Endothelial cell of umbilical vein (primary cell): ENCODE data around the gene ALDOC. TPM values are rescaled to one million over a fixed set of nuclear protein-coding genes. Genes with fewer than 3 reads are reported as not detected.

Experiments used
- BruUV-seq: library from RNA; stranded (reverse); fragments of 400-500 nt; replicated peaks from 2 replicates; lab custom pipeline; 2021; lab: Mats Ljungman, UMichigan
- CTCF ChIA-PET: fragments of 300-600, 350-600 bp; sonication (Branson Sonifier 250); formaldehyde crosslinking; loops from one replicate; lab custom pipeline; 2021; ENCODE audit warnings: antibody characterized with exemption, inconsistent platforms; lab: Charles Lee
- POLR2A ChIA-PET: fragments of 300-600, 350-600 bp; sonication (Branson Sonifier 250); formaldehyde crosslinking; loops from one replicate; lab custom pipeline; 2021; ENCODE audit warnings: antibody characterized with exemption, inconsistent platforms; lab: Charles Lee
- DNase-seq: peaks from one replicate; pipeline ENCODE4 v3.0.0-alpha.2; 2011; ENCODE audit warnings: low read depth, low spot score
- FAIRE-seq: peaks from 2 replicates; lab custom pipeline; 2011; peaks lifted over from hg19 to GRCh38; lab: Jason Lieb, UNC
- H2AFZ ChIP-seq: 2 replicates; pipeline ENCODE4 v1.6.0; 2012; ENCODE audit warnings: low read depth, low read length, control low read depth, inconsistent platforms
- H3K27ac ChIP-seq: 2 replicates; pipeline ENCODE4 v1.5.1; 2011; ENCODE audit warnings: low read depth, mild to moderate bottlenecking, control low read depth, low read length, moderate library complexity; ENCODE audit not compliant: insufficient read depth
- H3K27me3 ChIP-seq, 2 experiments: 2 replicates each; pipeline versions ENCODE4 v1.6.0 to v1.6.1; 2011; ENCODE audit warnings: low read length in 2 of 2, mixed read lengths in 1 of 2; ENCODE audit not compliant: control insufficient read depth in 2 of 2, insufficient read depth in 2 of 2
- H3K36me3 ChIP-seq, 2 experiments: 2 replicates in 1 of 2; 3 replicates in 1 of 2; pipeline ENCODE4 v1.5.1; 2011; ENCODE audit warnings: low read length in 2 of 2, mild to moderate bottlenecking in 1 of 2, moderate library complexity in 1 of 2; ENCODE audit not compliant: control insufficient read depth in 2 of 2, insufficient read depth in 2 of 2; ENCODE audit errors: extremely low read depth in 1 of 2
- H3K4me1 ChIP-seq: 3 replicates; pipeline ENCODE4 v1.5.1; 2011; ENCODE audit warnings: mild to moderate bottlenecking, low read length; ENCODE audit not compliant: control insufficient read depth, insufficient read depth; ENCODE audit errors: extremely low read depth
- H3K4me2 ChIP-seq: 2 replicates; pipeline ENCODE4 v1.6.1; 2011; ENCODE audit warnings: low read length, control low read depth, mixed read lengths; ENCODE audit not compliant: insufficient read depth
- H3K4me3 ChIP-seq, 3 experiments: fragments of 200-600 bp in 1 of 3; sonication (generic), shearing (Covaris generic) in 1 of 3; replicated peaks in 1 of 3; 2 replicates each; pipeline ENCODE4 v1.5.1; 2011 to 2016; ENCODE audit warnings: control low read depth in 3 of 3, low read length in 3 of 3, mild to moderate bottlenecking in 2 of 3, inconsistent platforms in 1 of 3, low read depth in 1 of 3, moderate library complexity in 1 of 3; ENCODE audit not compliant: insufficient read depth in 1 of 3
- H3K79me2 ChIP-seq: 2 replicates; pipeline ENCODE4 v1.6.0; 2012; ENCODE audit warnings: low read length, inconsistent platforms; ENCODE audit not compliant: control insufficient read depth, insufficient read depth
- H3K9ac ChIP-seq: replicated peaks from 2 replicates; pipeline ENCODE3; 2011; ENCODE audit warnings: low read length, control low read depth; ENCODE audit not compliant: insufficient read depth; ENCODE audit errors: extremely low read depth
- H3K9me1 ChIP-seq: replicated peaks from 3 replicates; pipeline ENCODE4 v1.6.0; 2011; ENCODE audit warnings: mild to moderate bottlenecking, low read length; ENCODE audit not compliant: control insufficient read depth, insufficient read depth; ENCODE audit errors: extremely low read depth
- H3K9me3 ChIP-seq: replicated peaks from 2 replicates; pipeline ENCODE4 v1.5.1; 2012; ENCODE audit warnings: low read length, inconsistent platforms; ENCODE audit not compliant: control insufficient read depth, insufficient read depth
- H4K20me1 ChIP-seq: replicated peaks from 2 replicates; pipeline ENCODE3; 2011; ENCODE audit warnings: mild to moderate bottlenecking, low read length; ENCODE audit not compliant: control insufficient read depth, insufficient read depth; ENCODE audit errors: extremely low read depth
- FOS ChIP-seq: IDR thresholded peaks from 2 replicates; pipeline ENCODE4 v1.6.1; 2011; ENCODE audit warnings: mild to moderate bottlenecking, low read length, moderate library complexity, borderline replicate concordance; ENCODE audit not compliant: insufficient read depth
- GATA2 ChIP-seq: IDR thresholded peaks from 2 replicates; pipeline ENCODE4 v1.7.0; 2011; ENCODE audit warnings: low read depth, mild to moderate bottlenecking, moderate library complexity, mixed read lengths, low read length; ENCODE audit not compliant: insufficient read length, insufficient read depth
- JUN ChIP-seq: IDR thresholded peaks from 2 replicates; pipeline ENCODE4 v1.6.1; 2011; ENCODE audit warnings: borderline replicate concordance, low read depth; ENCODE audit not compliant: insufficient read length, insufficient read depth
- MYC ChIP-seq: IDR thresholded peaks from one replicate; pipeline ENCODE4 v1.6.1; 2011; ENCODE audit warnings: mild to moderate bottlenecking, low read depth, low read length
- POLR2A ChIP-seq: IDR thresholded peaks from 2 replicates; pipeline ENCODE4 v1.6.1; 2012; ENCODE audit warnings: low read depth, mild to moderate bottlenecking, control low read depth, low read length
- dilution Hi-C: fragments of 300-500 bp; cut with MboI; formaldehyde crosslinking; loops from one replicate; pipeline ENCODE4 v1.15.0; 2019; ENCODE audit warnings: low sequenced_read_pairs; ENCODE audit not compliant: extremely low pct_ligation_motif_present
- intact Hi-C: fragments of 100-400 bp; cut with micrococcal nuclease; formaldehyde crosslinking; loops from one replicate; pipeline ENCODE4 v1.10.0; 2022
- polyA plus RNA-seq, 4 experiments: library from polyadenylated mRNA; depleted of rRNA in 3 of 4; stranded (reverse) in 3 of 4; unstranded in 1 of 4; fragments of >200 nt; gene quantifications; 2 replicates each; pipeline versions ENCODE4 v1.2.1 to v1.2.3, GENCODE V29; 2011 to 2012; ENCODE audit warnings: missing spikeins in 1 of 4
- total RNA-seq: library from RNA; stranded (reverse); gene quantifications from 2 replicates; pipeline ENCODE4 v1.2.3, GENCODE V29; 2021
- TF ChIP-seq, protein P1 (sequence below): IDR thresholded peaks from 2 replicates; pipeline ENCODE4 v1.6.1; 2011; ENCODE audit not compliant: insufficient read depth, insufficient read length
- TF ChIP-seq, protein P2 (sequence below), 2 donors: IDR thresholded peaks; 1 replicate in 1 of 2; 2 replicates in 1 of 2; pipeline ENCODE4 v1.5.1; 2011; ENCODE audit warnings: low read length in 2 of 2, mild to moderate bottlenecking in 2 of 2, moderate library complexity in 2 of 2, control low read depth in 1 of 2, inconsistent platforms in 1 of 2, low read depth in 1 of 2; ENCODE audit not compliant: insufficient read depth in 1 of 2; ENCODE audit errors: extremely low read depth in 1 of 2

Gene ALDOC
- total and polyA plus RNA-seq, 2 donors (not counting 3 experiments of a cell fraction or from before 2014, with no cell fraction given): 7.2 to 18.9 TPM

DNA sequence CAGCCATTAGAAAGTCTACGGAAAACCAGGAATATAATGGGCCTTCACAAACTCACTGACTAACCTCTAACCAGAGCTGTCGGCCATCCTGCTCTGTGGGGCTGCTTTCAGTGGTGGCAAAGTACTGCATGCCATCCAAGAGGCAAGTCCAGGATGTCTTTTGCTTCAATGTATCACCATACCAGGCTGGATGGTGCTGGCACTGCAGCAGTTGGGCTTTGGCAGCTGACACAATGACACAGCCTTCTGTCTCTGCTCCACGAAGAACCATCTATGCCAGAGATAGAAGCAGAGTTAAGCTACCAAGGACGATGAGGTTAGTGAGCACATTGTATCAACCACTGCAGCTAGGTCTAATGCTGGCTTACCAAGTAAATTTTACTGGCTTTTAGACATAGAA is 47.0 kb upstream of the ALDOC start:
- FAIRE-seq (no peak), DNase-seq (no peak)
- H3K9ac ChIP-seq: no peak overlapping the region
- H3K4me3 ChIP-seq: no peak overlapping the region
- H2AFZ ChIP-seq: no peak overlapping the region
- peaks cover 25 to 55% of the 10 kb centered on the region in 2 experiments for H3K36me3 ChIP-seq
- H3K4me1 ChIP-seq: no peaks in the 10 kb centered on the region
- H3K9me1 ChIP-seq: no peaks in the 10 kb centered on the region
- no peaks in the 10 kb centered on the region for H4K20me1 ChIP-seq
- dilution Hi-C loops: no loop called here
- CTCF ChIA-PET: interaction anchor here (1.1 to 3.8 kb wide), 2 partner anchors 11 to 20 kb away, joined by 3 to 21 read pairs; no protein-coding TSS in a partner anchor
- H3K27me3 ChIP-seq: no peaks in the 10 kb centered on the region
- POLR2A ChIA-PET: interaction anchor here (0.5 kb wide), 1 partner anchor 34 kb away, joined by 3 read pairs; no protein-coding TSS in a partner anchor
- TF ChIP-seq POLR2A (no peak), FOS (no peak)
- TF ChIP-seq, protein P1, sequence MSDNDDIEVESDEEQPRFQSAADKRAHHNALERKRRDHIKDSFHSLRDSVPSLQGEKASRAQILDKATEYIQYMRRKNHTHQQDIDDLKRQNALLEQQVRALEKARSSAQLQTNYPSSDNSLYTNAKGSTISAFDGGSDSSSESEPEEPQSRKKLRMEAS: no peak
- intact Hi-C loops: no loop called here
- no TSS peak for BruUV-seq
- no peaks in the 10 kb centered on the region for H3K9me3 ChIP-seq
- H3K27ac ChIP-seq: no peak overlapping the region
- no peak overlapping the region for H3K4me2 ChIP-seq
- no peaks in the 10 kb centered on the region for H3K79me2 ChIP-seq

DNA sequence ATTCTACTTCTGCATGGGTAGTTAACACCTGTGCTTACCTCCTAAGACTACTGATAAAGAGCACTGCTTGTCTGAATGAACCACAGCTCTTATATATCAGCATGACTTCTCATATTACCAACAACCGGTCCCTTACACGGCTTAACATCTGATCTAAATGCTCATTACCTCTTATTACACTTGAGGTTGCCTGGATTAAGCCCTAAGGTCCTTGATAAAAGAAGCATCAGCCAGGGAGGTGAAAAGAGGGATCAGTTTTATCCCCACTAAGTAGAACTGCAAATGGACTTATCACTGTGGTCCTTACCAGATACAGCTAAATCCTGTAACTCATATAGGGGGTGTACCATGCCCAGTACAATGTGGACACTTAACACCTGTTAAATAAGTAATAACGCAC is 45.5 kb upstream of the ALDOC start:
- no peak for DNase-seq
- no peak overlapping the region for H3K9ac ChIP-seq
- H3K36me3 ChIP-seq: peaks cover 26 to 52% of the 10 kb centered on the region in 2 experiments
- TF ChIP-seq GATA2: no peak
- TF ChIP-seq FOS: no peak
- no peak for TF ChIP-seq MYC
- no peak for TF ChIP-seq JUN
- TF ChIP-seq, protein P2, sequence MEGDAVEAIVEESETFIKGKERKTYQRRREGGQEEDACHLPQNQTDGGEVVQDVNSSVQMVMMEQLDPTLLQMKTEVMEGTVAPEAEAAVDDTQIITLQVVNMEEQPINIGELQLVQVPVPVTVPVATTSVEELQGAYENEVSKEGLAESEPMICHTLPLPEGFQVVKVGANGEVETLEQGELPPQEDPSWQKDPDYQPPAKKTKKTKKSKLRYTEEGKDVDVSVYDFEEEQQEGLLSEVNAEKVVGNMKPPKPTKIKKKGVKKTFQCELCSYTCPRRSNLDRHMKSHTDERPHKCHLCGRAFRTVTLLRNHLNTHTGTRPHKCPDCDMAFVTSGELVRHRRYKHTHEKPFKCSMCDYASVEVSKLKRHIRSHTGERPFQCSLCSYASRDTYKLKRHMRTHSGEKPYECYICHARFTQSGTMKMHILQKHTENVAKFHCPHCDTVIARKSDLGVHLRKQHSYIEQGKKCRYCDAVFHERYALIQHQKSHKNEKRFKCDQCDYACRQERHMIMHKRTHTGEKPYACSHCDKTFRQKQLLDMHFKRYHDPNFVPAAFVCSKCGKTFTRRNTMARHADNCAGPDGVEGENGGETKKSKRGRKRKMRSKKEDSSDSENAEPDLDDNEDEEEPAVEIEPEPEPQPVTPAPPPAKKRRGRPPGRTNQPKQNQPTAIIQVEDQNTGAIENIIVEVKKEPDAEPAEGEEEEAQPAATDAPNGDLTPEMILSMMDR (IDR thresholded peaks at IDR 0.05; ENCODE audit: extremely low read depth in 1 of 2, insufficient read depth in 1 of 2, low read depth in 1 of 2, low read length in 2 of 2): no peak
- intact Hi-C loops: no loop called here
- dilution Hi-C loops: no loop called here
- ChIA-PET POLR2A (no interaction called here), CTCF (interaction anchor here (3.8 kb wide), 1 partner anchor 10 kb away, joined by 21 read pairs; no protein-coding TSS in a partner anchor)
- H3K4me1 ChIP-seq: no peaks in the 10 kb centered on the region
- no peak overlapping the region for H3K4me3 ChIP-seq
- no peak overlapping the region for H3K4me2 ChIP-seq
- no peaks in the 10 kb centered on the region for H3K27me3 ChIP-seq
- H3K79me2 ChIP-seq: no peaks in the 10 kb centered on the region
- no peak for FAIRE-seq
- H2AFZ ChIP-seq: no peak overlapping the region
- BruUV-seq: no TSS peak
- no peak overlapping the region for H3K27ac ChIP-seq
- H4K20me1 ChIP-seq: no peaks in the 10 kb centered on the region
- H3K9me3 ChIP-seq: no peaks in the 10 kb centered on the region
- H3K9me1 ChIP-seq: no peaks in the 10 kb centered on the region
